Renal pelvis (tissue), 4 donors: ENCODE measurements around the gene TP53RK. TPM values are rescaled to one million over a fixed set of nuclear protein-coding genes. Genes with fewer than 3 reads are reported as not detected.

Experiments
- DNase-seq: peaks from one replicate; pipeline ENCODE4 v3.0.0-alpha.2; 2013
- polyA plus RNA-seq, 3 donors: library from polyadenylated mRNA; unstranded; fragments of 120-200 nt; gene quantifications; one replicate each; pipeline ENCODE4 v1.2.1, GENCODE V29; 2013; ENCODE audit not compliant: insufficient read length in 3 of 3

Gene TP53RK
- polyA plus RNA-seq, 3 donors: 16.0 to 17.2 (median 16.3) TPM

DNA sequence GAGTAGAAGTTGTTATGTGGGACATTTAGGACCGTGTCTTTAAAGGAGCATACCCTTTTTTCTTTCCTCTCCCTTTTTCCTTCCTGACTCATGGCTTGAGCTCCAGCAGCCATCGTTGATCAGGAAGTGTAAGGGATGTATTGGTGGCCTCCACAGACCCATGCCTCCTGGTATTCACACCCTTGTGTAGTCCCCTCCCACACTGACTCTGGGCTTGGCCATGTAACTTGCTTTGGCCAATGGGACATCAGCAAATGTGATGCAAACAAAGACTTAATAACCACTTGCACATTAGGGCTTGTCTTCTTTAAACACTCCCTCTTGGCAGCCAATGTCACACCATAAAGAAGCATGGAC lies 19.0 kb downstream of the TP53RK start:
- no peak for DNase-seq

DNA sequence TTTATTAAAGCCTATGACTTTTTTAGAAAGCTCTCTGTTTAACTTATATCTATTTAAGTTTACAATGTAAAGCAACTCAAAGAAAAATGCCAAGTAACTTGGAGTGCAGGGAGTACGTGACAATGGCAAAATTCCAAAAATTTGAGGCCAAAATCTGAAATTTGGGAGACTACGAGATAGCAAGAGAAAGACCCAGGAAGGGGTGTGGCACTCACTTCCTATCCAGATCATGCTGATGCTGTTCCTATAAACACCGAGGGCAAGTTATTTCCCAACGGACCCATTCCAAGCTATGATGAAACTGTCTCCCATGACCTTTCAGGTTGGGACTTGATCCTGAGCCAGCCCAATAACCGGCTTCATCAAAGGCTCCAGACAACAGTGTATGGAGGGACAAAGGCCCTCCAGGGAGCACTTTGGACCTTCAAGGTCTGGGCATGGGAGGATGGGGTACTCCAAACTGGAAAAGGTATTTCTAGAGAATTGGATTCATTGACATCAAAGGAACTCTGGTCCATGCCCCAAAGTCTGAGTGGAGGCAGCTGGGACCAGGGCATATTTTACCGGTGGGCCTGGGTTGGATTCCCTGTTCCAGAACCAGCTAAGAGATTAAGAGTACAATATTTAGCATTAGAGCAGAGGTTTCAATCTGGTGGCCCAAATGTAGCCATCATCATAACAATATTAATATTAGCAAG lies 22.3 kb downstream of the TP53RK start:
- no peak for DNase-seq

DNA sequence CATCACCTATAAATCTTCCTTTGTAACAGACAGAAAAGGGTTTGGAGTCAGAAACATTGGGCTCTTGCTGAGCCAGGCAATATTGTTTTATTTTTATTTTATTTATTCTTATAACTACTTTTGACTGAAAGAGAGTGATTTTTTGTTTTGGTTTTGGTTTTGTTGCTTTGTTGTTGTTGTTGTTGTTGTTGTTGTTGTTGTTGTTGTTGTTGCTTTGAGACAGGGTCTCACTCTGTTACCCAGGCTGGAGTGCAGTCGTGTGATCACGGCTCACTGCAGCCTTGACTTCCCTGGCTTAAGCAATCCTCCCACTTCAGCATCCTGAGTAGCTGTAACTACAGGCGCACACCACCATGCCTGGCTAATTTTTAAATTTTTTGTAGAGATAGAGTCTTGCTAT lies 22.9 kb downstream of the TP53RK start:
- no peak for DNase-seq

DNA sequence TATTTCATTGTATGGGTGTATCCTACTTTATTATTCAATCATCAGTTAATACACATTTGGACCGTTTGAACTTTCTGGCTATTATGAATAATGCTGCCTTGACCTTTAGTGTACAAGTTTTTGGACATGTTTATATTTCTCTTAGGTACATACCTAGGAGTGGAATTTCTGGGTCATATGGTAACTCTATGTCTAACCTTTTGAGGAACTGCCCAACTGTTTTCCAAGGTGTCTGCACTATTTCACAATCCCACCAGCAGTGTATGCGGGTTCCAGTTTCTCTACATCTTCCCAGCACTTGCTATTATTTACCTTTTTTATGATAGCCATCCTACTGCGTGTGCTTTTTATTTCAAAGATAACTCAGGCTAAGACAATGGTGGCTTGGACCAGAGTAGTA lies 23.6 kb downstream of the TP53RK start:
- no peak for DNase-seq

DNA sequence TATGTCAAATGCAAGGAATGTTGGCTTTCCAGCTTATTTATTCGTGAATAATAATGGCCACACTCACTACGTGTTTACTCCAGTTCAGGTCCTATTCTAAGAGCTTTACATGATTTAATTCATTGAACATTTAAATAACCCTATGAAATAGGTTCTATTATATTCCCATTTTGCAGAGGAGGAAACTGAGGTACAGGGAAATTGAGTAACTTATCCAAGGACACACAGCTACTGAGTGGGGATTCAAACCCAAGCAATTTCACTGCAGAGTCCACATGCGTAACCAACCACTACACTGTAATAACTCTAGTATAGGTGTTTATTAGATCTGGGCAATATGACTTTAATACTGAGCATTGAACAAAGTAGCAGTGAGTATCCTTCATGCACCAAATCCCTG lies 25.7 kb downstream of the TP53RK start:
- no peak for DNase-seq

DNA sequence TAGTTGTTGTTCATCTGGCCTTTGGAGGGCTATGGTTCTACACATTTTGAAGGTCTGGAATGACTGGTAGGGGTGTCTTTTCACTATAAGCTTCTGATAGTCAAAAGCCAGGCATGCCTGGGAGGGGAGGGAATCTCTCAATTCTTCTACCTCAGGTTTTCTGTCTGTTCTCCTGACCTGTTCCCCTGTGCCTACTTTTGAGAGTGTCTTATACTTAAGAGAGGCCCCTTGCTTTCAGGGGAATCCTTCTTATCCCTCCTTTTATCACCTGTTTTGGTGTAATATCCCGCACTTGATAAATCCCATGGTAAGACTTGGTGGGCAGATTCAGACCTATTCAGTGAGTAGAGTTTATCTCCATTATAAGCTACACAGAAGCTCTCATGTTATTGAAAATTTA lies 27.6 kb downstream of the TP53RK start:
- DNase-seq: no peak

DNA sequence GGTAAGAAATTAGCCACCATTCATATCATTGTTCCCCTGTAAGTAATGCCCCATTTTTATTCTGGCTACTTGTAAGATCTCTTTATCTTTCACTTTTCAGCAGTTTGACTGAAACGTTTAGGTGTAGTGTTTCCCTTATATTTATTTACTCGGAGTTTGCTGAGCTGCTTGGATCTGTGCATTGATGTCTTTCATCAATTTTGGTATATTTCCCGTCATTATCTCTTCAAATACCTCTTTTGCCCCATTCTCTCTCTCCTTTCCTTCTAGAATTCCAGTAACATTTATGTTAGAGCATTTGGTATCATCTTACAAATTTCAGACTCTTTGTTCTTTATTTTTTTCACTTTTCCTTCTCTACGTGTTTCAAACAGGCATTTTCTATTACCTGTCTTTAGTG lies 28.8 kb downstream of the TP53RK start:
- no peak for DNase-seq

DNA sequence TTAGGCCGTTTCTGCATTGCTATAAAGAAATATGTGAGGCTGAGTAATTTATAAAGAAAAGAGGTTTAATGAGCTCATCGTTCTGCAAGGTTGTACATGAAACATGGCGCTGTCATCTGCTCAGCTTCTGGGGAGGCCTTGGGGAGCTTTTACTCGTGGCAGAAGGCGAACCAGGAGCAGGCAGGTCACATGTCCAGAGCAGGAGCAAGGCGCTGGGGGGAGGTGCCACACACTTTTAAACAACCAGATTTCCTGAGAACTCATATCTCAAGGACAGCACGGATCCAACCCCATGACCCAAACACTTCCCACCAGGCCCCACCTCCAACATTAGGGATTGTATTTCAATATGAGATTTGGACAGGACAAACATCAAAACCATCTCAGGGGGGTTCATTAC lies 31.6 kb downstream of the TP53RK start:
- DNase-seq: no peak

DNA sequence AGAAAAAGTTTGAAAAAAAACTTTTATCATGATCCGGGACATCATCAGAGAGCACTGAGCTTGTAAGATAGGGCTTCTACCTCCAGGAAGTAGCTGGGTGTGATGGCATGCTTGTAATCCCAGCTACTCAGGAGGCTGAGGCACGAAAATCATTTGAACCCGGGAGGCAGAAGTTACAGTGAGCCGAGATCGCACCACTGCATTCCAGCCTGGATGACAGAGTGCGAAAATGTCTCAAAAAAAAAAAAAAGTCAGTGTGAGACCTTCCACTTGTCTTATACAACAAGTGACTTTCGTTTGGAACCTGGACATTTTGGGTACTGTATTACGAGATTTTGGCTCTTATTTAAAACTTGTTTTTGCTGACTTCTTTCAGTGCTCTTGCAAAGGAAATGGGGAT lies 32.1 kb downstream of the TP53RK start:
- DNase-seq: no peak

DNA sequence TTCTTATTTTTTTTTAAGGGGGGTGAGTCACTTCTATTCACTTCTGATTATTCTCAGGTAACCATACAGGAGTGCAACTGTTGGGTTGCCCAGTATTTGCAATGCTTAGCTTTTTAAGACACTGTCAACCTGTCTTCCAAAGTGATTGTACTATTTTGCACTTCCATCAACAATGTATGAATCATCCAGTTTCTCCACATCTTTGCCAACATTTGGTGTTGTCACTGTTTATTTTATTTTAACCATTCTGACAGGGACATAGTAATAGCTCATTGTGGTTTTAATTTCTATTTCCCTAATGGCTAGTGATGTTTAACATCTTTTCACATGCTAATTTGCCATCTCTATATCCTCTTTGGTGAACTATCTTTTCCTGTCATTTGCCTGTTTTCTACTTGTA lies 36.5 kb downstream of the TP53RK start:
- DNase-seq: no peak

DNA sequence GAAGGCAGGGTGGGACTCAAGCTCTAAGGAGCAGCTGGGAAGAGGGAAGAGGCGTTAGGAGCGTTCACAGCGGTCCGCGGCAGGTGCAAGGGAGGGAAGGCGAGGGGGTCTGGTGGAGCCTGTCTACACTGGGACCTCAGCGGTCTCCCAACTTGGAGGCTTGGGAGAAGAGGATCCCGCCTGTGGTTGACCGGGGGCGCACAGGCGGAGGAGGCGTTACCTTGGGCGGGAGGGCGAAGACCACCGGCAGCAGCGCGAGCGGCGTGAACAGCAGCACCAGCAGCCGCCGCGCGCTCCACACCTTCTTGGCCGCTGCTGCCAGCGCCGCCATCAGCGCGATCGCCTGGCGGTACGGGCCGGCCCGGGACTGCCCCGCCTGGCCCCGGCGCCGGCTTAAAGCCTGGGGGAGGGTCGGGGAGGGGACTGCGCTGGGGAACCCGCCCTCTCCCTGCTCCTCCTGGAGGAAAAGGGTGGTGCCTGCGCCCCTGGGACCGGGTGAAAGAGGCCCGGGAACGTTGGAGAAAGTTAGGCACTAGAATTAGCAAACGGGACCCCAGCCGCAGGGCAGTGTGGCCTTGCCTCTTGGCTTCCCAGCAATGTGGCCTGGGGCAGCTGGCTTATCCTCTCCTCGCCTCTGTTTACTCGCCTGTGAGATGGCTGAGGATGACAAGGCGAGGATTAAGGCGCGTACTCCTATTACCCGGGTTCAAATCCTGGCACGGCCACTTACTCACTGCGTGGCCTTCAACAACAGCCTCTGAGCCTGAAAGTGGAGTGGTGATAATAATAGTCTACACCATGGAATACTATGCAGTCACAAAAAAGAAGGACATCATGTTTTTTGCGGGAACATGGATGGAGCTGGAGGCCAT lies 37.9 kb downstream of the TP53RK start, which contains the start of gene SLC13A3:
TSS of gene SLC13A3 (minus strand) at position 369 of the 872 bp plus-strand sequence. CDS start at position 331, 38 bp downstream.
- no peak for DNase-seq

DNA sequence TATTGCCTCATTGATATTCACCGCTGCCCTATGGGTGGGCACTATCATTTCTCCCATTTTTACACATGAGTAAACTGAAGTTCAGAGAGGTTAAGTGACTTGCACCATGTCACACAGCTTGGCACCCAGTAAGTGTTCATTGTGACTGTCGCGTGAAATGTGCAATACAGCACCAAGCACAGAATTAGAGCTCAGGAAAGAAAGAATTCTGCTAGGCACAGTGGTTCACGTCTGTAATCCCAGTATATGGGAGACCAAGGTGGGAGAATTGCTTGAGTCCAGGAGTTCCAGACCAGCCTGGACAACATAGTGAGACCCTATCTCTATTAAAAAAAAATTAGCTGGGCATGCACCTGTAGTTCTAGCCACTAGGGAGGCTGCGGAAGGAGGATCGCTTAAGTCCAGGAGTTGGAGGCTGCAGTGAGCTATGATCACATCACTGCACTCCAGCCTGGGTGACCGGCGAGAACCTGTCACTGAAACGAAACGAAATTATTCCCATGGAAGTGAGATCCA lies 38.6 kb downstream of the TP53RK start:
- no peak for DNase-seq

DNA sequence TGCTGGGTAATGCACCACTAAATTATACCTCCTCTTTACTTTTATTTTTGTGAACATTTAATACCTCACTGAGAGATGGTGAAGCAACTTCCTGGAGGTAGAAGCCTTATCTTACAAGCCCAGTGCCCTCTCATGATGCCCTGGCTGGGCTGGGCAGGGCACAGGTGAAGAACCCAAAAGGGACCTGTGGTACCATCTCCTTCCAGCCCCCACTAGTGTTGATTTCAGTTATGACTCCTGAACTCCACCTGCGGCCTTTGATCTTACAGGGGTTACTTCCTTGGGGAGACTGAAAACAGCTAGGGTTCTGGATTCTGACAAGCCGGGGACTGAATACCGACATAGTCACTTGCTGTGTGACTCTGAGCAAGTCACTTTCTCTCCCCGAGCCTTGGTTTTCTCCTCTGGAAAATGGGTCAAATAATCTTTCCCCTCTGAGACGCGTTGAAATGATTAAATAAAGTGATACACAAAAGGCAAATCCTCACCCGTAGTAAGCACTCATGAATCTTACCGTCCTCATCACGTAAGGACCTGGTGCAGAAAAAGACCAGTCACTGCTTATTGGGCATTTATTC lies 39.2 kb downstream of the TP53RK start:
- no peak for DNase-seq

DNA sequence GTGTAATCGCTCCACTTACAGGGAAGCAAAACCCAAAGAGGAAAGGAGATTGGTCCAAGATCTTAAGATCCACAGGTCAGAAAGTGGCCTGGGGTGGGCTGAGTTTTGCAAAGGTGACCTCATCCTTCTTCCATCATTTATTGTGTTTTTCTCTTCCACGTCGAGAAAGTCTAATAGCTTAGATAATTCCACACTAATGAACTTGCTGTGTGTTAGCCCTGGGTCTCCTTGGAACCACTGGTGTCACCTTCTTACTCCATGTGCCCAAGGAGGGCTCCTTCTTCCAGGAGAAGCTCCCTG lies 39.6 kb downstream of the TP53RK start:
- DNase-seq: no peak

DNA sequence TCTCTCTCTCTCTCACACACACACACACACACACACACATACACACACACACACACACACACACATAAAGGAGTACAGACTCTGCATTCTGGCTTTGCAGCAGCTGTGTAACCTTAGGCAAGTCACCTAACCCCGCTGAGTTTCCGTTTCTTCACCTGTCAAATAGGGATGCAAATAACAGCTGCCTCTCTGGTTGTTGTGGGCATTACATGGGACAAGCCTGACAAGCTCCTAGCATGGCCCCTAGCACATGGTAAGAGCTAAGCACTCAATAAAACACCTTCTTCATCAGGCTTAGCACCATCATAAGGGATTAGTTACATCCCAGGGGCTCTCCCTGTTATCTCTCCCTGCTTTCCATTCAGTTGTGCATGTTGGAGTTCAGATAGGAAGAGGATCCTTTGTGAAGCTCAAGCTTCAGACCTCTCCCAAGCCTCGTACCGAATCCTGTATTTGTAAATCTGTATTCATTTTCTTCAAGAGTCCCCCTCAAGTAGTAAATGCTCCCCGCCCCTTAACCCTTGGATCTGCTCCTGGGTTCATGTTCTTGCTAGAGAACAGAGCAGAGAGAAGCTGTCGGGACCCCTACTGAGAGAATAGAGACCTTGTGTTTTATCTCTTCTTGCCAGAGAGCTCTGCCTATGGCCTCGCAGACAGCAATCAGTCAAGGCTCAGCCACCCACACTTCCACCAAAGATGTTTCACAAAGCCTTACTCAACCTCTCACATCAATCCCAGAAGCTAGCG lies 40.2 kb downstream of the TP53RK start:
- no peak for DNase-seq

DNA sequence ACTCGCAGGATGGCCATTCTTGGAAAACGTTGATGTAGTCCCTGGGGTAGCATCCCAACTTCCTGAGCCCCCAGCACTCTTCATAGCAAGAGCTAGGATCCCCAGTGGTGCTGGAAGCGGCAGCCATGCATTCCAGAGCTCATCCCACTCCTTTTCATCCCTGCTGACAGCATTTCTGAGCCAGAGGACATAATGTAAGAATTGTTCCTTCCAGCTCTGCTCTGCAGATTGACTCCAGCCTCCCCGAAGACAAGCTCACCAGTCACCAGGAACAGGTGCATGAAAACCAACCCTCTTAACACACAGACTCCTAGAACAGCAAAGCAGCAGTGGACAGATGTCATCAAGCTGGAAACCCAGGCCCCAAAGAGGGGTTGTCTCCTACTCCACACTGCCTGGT lies 41.8 kb downstream of the TP53RK start:
- no peak for DNase-seq

DNA sequence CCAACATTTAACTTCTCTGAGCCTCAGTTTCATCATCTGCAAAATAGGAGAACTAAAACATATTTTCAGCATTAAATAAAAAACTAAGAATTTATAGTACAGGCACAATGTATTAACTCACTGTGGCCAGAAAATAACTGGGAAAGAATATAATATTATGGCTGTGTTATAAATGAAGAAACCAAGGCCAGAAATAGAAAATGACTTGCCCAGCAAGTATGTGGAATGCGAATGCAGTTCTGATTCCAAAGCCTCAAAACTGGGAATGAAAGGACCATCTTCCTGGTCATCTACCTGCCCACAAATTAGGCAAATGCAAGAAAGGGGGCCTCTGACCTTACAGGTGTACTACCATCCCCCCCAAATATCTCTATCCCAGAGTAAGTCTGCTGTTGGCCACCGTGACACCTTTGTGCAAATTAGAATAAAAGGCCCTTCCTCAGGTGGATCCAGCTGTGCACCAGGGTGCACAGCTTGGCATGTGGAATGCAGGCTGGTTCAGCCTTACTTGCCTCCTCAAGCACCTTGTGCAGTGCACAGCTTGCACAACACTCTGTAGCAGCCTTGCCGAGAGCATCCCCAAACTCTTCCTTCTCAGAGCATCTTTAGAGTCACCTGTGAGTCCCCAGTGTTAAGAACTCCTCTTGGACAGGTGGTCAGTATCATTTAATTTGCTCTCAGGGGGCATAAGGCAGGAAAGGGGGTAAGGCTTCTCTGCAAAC lies 42.4 kb downstream of the TP53RK start:
- no peak for DNase-seq

DNA sequence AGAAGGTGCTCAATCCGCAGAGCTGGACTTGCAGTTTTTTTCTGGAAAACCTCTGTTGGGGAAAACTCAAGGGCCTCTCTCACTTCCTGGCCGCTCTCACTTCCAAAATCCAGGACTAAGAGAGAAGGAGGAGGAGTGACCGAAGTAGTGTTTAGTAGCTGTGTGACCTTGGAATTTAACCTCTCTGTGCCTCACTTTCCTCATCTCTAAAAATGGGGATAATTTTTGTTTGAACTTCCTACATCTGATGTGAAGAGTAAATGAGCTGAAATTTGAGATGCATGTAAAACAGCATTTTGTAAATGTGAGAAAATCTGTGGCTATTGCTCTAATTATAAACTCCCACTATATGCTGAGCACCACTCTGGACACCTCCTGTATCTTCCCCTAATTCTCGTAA lies 43.1 kb downstream of the TP53RK start:
- no peak for DNase-seq

DNA sequence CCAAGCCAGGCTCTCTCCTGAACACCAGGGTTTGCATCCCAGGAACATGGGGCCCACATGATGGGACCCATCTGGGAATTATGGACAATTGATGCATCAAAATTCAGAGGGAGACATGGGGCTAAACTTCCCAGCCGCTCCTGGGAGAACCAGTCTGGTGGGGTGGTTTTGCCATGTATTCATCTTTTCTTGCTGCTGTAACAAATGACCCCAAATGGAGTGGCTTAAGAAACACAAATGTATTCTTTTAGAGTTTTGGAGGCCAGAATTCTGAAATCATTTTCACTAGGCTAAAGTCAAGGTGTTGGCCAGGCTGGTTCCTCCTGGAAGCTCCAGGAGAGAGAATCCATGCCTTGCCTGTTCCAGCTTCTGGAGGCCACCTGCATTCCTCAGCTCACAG lies 44.5 kb downstream of the TP53RK start:
- DNase-seq: no peak

DNA sequence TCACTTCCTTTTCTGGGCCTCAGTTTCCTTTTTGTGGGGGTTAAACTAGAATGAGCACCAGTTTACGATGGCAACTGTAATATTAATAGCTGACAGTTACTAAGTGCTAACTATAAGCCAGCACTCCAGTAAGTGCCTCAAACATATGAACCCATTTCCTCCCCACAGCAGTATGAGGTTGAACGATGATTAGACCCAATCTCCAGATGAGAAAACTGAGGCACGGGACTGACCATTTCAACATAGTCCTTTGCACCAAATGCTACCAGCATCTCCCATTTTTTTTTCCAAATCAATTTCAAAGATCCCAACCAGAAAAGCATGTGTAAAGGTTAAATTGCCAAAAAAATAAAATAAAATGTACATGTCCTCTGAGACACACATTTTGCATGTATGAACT lies 45.1 kb downstream of the TP53RK start:
- no peak for DNase-seq

DNA sequence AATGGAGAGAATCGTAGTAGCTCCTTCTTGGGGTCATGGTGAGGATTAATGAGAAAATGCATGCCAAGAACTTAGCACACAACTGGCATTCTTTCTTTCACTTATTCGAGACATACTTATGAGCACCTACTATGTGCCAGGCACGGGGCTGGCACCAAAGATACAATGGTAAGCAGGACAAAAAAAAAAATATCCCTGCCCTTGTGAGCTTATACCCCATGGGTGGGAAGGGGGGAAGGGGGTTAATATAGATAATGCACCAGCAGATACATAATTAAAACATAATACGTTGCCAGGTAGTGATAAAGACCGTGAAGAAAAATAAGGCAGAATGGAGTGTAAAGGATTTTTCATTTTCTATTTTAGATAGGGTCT lies 46.3 kb downstream of the TP53RK start:
- DNase-seq: no peak
